MV-4-11 (cell line): ENCODE results near the gene MTSS2.
"Not testable (repeated sequence)": the region's sequence is repeated elsewhere in the genome, so short reads cannot be mapped to it uniquely, and the experiment has no call there.

ENCODE experiments used
- DNase-seq: peaks from one replicate; lab custom pipeline; 2025; lab: John Stamatoyannopoulos, UW

The MTSS2 gene

GRCh38 chr16:70674221-70675014, 11.4 kb downstream of the MTSS2 start:
- no peak for DNase-seq

DNA sequence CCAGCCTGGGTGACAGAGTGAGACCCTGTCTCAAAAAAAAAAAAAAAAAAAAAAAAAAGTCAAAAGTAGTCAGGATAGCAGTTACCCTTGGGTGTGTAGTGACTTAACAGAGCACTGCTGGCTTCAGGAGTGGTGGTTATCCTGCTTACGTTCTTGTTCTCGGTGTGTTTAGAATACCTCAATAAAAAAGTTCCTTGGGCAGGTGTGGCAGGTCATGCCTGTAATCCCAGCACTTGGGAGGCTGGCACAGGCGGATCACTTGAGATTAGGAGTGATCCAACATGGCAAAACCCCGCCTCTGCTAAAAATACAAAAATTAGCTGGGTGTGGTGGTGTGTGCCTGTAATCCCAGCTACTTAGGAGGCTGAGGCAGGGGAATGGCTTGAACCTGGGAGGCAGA, 14.9 kb downstream of the MTSS2 start:
- not testable (repeated sequence) for DNase-seq

GRCh38 chr16:70670175-70670574, 15.7 kb downstream of the MTSS2 start:
- DNase-seq: no peak

DNA sequence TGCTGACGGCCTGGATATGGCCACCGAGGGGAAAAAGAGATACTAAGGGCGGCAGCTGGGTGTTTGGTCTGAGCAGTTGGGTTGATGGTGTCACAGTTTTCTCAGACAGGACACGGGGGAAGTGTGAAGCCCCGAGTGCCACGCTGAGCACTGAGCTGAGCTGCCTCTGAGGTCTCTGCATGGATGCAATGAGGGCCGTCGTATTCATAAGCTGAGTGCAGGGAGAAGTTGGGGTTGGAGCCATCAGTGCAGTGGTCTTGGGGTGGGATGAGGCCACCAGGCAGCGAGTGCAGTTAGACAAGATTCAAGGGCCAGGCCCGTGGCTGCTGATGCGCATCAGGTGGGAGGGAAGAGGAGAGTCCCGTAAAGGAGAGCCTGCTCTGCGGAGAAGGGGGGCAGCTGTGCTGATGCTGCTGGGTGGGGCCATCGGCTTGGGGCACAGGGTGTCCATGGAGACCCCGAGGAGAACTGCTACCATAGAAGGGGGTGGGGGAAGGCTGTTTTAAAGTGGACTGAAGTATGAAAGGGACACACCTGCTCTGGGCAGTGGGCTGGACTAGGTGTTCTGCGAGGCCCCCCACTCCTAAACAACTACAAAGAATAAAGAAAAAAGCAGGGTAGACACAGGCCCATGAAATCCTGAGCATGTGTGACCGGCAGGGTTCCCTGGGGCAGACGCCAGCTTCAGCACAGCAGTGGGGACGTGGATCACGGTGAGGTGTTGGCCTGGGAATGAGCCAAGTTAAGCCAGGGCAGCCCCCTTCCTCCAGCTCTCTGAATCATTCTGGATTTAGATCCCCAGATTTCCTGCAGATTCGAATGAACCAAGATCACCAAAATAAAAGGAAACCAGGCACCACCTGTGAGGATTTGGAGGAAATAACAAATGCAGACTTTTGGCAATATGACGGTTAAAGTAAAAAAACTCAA, 19.8 kb downstream of the MTSS2 start:
- DNase-seq: no peak

DNA sequence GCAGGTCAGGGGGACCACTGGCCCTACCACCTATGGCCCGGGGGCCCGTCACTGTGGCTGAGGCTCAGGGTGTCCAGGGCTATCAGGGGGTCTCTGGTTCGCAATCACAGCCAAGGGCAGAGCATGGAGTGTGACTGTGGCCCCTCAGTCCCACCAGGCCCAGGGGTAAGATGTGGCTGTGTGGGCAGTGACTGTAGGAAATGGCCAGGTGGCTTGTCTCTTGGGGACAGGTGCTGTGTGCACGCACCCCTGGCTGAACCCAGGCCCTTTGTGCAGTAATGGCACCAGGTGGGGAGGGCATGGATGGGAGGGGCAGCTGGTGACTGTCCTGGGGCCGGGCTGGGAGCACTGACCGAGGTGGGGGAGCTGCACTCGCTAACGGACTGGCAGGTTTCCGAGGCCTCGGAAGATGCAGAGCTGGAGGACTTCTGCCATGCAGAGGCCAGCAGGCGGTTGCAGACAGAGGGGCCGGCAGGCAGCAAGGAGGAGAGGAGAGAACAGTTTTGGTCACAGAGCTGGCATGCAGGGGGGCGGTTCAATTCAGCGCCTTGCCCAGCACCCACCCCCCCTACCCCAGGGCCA, 20.6 kb downstream of the MTSS2 start:
- no peak for DNase-seq

DNA sequence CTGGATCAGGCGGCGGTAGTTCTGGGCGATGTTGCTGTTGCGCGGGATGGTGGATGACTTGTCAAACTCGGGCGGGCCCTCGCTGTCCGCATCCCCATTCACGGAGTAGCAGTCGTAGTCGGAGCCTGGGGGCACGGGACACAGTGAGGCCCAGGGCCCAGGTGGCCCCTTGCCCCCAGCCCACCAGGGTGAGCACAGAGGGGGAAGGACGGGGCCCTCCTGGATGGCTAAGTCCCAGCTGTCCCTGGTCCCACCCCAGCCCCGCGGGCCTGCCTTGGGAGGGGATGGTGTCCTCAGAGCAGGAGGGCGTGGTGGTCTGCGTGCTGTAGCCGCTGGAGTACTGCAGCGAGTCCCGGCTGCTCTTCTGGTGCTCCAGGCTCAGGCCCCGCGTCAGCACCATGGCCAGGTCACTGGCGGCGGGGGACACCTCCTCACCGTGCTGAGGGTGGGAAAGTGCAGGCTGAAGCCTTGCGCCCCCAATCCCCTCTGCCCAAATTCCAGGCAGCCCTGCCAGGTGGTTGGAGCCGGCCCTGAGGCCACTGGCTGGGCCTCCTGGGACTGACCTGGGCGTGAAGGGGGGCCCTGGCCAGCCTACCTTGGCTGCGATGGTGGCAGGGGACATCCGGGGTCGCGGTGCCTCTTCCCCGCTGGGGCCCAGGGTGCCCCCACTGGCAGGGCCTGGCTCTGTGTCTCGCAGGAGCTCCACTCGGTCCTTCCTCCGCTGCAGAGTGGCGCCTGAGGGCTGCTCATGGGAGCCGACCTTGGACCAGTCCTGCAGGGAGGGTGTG, 21.3 kb downstream of the MTSS2 start:
- DNase-seq: no peak

GRCh38 chr16:70663524-70664324, 22.1 kb downstream of the MTSS2 start:
- no peak for DNase-seq

GRCh38 chr16:70662991-70663523, 22.8 kb downstream of the MTSS2 start:
- no peak for DNase-seq

GRCh38 chr16:70661918-70662641, 23.8 kb downstream of the MTSS2 start:
- DNase-seq: no peak

- no peak for DNase-seq
Observed at GRCh38 chr16:70661534-70661917, 24.3 kb downstream of the MTSS2 start.

GRCh38 chr16:70660672-70661350, 25.0 kb downstream of the MTSS2 start:
- DNase-seq: no peak

DNA sequence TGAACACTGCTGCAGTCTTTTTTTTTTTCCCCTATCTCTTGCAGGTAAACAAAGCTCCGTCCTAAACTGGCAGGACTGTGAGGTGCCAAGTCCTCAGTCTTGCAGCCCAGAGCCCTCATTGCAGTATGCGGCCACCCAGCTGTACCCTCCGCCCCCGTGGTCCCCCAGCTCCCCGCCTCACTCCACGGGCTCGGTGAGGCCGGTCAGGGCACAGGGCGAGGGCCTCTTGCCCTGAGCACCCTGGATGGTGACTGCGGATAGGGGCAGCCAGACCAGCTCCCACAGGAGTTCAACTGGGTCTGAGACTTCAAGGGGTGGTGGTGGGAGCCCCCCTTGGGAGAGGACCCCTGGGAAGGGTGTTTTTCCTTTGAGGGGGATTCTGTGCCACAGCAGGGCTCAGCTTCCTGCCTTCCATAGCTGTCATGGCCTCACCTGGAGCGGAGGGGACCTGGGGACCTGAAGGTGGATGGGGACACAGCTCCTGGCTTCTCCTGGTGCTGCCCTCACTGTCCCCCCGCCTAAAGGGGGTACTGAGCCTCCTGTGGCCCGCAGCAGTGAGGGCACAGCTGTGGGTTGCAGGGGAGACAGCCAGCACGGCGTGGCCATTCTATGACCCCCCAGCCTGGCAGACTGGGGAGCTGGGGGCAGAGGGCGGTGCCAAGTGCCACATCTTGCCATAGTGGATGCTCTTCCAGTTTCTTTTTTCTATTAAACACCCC, 25.7 kb downstream of the MTSS2 start:
- no peak for DNase-seq

- no peak for DNase-seq
Observed at GRCh38 chr16:70659546-70659945, 26.3 kb downstream of the MTSS2 start.

DNA sequence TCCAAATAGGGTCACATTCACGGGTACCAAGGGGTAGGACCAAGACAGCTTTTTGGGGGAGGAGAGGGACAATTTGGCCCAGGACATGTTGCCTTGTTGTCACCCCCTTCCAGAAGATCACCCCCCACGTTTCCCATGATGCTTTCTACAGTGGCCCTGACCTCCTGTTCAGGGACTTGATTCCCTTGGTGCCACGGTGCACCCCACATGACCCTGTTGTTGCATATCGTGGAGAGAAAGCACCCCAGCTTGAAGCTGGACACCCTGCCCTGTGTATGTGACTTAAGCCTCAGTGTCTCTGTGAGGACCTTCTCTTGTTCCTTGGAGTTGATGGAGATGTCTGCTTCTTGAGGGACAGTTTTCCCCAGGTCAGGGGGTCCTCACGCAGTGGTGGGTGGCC, 26.9 kb downstream of the MTSS2 start:
- DNase-seq: no peak

GRCh38 chr16:70657956-70658355, 27.9 kb downstream of the MTSS2 start:
- DNase-seq: no peak

DNA sequence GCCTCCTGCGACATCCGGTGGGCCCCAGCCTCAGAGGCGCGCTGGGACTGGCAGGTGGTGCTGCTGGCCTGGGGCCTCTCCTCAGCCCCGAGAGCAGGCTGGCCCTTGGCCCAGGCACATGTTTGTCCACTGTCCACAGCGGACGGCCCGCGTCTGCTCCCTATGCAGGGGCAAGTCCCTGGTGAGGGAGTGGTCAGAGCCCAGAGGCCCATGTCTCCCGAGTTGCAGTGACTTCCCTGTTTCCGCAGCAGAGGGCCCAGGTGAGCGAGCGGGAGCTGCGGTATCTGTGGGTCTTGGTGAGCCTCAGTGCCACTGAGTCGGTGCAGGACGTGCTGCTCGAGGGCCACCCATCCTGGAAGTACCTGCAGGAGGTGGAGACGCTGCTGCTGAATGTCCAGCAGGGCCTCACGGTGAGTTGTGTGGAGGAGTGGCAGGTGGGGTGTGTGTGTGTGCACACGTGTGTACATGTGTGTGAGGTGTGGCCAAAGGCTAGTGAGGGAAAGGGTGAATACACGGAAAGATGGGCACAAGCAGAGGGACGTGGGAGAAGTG, 29.1 kb downstream of the MTSS2 start:
- no peak for DNase-seq

- no peak for DNase-seq
Observed at GRCh38 chr16:70656065-70656711, 29.7 kb downstream of the MTSS2 start.
